Measurements from ENCODE around the gene PHACTR4.
"Not testable (repeated sequence)": the region's sequence is repeated elsewhere in the genome, so short reads cannot be mapped to it uniquely, and the experiment has no call there.

PHACTR4 gene

DNA sequence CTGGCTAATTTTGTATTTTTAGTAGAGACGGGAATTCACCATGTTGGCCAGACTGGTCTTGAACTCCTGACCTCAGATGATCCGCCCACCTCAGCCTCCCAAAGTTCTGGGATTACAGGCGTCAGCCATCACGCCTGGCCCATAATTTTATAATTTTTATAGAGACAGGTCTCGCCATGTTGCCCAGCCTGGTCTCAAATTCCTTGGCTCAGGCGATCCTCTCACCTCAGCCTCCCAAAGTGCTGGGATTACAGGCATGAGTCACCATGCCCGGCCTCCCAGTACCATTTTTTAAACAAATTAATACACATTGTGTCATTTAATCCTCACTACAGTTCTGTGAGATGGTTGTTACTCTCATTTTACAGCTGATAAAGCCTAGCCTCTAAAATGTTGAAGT is 3.9 kb downstream of the PHACTR4 start:
- not testable (repeated sequence) for DNase-seq

DNA sequence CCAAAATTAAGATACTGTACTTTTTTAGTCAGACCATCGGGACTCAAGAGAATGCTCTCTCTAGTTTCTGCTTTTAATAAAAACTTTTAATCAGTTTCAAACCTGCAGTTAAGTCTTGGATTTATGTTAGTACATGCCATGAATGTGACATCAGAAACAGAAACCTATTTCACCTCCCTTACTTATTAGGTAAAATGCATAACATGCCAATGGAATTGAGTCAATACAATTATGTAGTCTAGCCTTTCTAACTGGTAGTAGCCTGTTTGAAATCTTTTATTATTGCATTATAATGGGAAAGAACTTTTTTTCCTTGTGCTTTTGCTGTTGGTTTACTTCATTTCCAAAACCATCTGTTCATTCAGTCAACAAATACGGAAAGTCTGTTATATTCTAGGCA is 4.8 kb downstream of the PHACTR4 start:
- DNase-seq, result no peak

DNA sequence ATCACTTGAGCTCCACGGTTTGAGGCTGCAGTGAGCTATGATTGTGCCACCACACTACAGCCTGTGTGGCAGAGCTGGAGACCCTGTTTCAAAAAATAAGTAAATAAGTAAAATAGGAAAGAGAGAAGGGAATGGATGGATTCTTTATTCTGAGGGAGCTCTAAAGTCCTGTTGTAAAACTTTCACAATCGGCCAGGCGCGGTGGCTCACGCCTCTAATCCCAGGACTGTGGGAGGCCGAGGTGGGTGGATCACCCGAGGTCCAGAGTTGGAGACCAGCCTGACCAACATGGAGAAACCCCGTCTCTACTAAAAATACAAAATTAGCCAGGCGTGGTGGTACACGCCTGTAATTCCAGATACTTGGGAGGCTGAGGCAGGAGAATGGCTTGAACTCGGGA is 6.1 kb downstream of the PHACTR4 start:
- not testable (repeated sequence) for DNase-seq

DNA sequence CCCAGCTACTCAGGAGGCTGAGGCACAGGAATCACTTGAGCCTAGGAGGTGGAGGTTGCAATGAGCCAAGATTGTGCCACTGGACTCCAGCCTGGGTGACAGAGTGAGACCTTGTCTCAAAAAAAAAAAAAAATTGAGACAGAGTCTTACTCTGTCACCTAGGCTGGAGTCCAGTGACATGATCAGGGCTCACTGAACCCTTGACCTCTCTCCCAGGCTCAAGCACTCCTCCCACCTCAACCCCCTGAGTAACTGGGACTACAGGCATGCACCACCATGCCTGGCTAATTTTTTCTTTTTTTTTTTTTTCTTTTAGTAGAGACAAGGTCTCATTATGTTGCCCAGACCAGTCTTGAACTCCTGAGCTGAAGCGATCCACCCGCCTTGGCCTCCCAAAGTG is 6.7 kb downstream of the PHACTR4 start:
- DNase-seq, result not testable (repeated sequence)

GRCh38 chr1:28378906-28379305 is 9.4 kb downstream of the PHACTR4 start:
- no peak for DNase-seq

DNA sequence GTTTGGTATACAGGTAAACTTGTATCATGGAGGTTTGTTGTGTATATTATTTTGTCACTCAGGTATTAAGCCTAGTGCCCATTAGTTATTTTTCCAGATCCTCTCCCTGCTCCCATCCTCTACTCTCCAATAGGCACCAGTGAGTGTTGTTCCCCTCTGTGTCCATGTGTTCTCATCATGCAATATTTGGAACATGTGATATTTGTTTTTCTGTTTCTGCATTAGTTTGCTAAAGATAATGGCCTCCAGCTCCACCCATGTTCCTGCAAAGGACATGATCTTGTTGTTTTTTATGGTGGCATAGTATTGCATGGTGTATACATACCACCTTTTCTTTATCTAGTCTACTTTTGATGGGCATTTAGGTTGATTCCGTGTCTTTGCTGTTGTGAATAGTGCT is 10.9 kb downstream of the PHACTR4 start:
- DNase-seq, result no peak

GRCh38 chr1:28383785-28384184 is 14.2 kb downstream of the PHACTR4 start:
- DNase-seq, result not testable (repeated sequence)

GRCh38 chr1:28392027-28392652 is 22.6 kb downstream of the PHACTR4 start:
- DNase-seq, result no peak

DNA sequence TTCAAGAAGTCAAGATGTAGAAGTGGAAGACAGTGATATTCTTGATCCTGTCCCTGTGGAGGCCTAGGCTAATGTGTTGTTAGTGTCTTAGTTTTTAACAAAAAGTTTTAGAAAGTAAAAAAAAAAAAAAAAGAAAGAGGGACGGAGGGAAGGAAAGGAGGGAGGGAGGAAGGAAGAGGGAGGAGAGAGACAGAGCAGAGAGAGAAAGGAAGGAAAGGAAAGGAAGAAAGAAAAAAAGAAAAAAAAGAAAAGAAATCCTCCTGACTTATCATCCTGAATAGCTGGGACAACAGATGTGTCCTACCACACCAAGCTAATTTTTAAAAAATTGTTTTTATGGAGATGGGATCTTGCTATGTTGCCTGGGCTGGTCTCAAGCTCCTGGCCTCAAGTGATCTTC is 24.6 kb downstream of the PHACTR4 start:
- DNase-seq, result no peak

DNA sequence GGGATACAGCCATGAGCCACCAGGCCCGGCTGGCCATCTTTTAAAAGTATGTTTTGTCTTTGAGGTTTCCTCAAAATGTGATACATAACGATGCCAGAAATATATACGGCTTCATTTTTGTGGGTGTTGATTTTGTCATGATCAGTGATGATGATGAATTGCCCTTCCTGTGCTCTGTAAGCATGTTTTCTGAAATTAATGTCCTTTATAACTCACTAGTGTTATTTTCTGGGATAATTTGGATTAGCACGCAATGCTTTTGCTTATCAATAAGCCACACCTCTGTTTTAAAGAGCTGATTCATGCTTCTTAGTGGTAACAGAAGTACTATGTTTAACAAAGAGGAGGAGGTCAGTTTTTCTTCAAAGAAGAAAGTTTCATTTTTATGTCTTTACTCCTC is 25.6 kb downstream of the PHACTR4 start:
- DNase-seq, result no peak

- no peak for DNase-seq
Measured at GRCh38 chr1:28401760-28402159, 32.2 kb downstream of the PHACTR4 start.

DNA sequence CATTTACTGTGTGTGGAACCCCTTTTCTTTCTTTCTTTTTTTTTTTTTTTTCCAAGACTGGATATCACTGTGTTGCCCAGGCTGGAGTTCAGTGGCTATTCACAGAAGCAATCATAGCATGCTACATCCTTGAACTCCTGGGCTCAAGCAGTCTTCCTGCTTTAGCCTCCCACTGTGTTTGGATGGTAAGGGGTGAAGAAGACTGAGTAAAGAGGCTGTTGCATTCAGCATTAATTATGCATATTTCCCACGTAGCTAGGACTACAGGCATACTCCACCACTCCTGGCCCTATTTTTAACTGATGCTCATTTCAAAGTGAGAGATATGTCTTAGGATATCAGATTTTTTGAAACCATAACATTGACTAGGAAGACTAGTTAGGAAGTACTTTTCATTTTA is 39.5 kb downstream of the PHACTR4 start:
- no peak for DNase-seq

- DNase-seq, result no peak
Measured at GRCh38 chr1:28411656-28412055, 42.1 kb downstream of the PHACTR4 start.

DNA sequence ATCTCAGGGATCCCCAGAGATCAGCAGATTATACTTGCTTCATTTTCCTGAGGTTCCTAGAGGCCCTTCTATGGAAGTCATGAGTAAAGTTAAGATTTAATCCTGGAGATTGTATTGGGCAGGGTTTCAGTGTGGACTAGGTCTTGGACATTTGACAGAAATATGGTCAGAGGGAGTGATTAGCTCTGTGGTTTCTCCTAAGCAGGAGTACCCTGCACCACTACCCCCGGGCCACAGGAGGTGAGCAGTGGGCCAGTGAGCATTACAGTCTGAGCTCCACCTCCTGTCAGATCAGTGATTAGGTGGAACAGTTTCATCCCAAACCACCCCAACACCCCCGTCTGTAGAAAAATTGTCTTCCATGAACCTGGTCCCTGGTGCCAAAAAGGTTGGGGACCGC is 43.2 kb downstream of the PHACTR4 start:
- DNase-seq, result no peak

- no peak for DNase-seq
Measured at GRCh38 chr1:28416509-28417194, 47.1 kb downstream of the PHACTR4 start.

DNA sequence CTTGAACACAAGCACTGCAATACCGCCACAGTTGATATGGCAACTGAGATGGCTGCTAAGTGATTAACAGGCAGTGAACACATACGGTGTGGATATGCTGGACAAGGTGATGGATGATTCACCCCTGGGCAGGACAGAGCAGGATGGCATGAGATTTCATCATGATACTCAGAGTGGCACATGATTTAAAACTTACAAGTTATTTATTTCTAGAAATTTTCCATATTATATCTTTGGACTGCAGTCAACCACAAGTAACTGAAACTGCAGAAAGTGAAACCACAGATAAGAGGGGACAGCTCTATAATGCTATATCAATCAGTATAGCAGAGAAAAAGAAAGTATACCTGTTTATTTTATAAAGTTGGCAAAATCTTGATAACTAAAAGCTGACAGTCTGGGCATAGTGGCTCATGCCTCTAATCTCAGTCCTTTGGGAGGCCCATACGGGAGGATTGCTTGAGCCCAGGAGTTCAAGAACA is 47.9 kb downstream of the PHACTR4 start:
- DNase-seq, result peak; percentile 17

DNA sequence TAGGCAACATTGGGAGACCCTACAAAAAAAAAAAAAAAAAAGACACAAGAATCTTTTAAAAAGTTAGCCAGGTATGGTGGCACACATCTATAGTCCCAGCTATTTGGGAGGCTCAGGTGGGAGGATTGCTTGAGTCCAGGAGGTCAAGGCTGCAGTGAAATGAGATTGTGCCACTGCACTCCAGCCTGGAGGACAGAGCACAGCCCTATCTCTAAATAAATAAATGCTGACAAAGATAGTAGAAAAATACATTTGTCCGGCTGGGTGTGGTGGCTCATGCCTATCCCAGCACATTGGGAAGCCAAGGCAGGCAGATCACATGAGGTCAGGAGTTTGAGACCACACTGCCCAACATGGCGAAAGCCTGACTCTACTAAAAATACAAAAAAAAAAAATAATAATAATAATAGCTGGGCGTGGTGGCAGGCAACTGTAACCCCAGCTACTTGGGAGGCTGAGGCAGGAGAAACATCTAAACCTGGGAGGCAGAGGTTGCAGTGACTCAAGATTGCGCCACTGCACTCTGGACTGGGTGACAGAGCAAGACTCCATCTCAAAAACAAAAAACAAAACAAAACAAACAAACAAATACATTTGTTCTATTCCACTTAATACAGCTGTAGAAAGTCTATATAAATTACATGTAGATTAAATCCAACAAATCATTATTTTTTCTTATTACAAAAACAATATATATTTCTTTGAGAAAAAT is 48.5 kb downstream of the PHACTR4 start:
- no peak for DNase-seq

DNA sequence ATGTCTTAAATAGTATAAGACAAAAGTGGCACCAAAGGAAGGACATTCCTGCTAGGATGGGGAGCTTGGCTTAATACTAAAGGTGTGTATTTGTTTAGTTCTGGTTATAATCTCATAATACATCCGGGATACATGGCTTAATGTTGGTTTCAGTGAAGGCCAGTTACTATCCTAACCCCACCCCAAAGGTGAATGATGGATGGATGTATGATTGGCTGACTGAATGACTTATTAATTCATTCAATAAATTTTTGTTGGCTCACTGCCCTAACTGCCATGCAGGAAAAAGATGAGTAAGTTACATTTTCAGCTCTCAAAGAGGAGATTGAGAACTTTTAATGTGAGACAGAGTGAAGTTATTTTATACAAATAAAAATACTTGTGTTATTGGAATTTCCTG is 52.2 kb downstream of the PHACTR4 start:
- no peak for DNase-seq

- no peak for DNase-seq
Measured at GRCh38 chr1:28426831-28427230, 57.3 kb downstream of the PHACTR4 start.

- no peak for DNase-seq
Measured at GRCh38 chr1:28428012-28428411, 58.5 kb downstream of the PHACTR4 start.

GRCh38 chr1:28428990-28429520 is 59.5 kb downstream of the PHACTR4 start:
- DNase-seq, result no peak

- no peak for DNase-seq
Measured at GRCh38 chr1:28436211-28436769, 66.8 kb downstream of the PHACTR4 start.

GRCh38 chr1:28437264-28437923 is 67.9 kb downstream of the PHACTR4 start:
- no peak for DNase-seq

All from GDM1 (cell line).